Activated CD8-positive, alpha-beta memory T cell treated with anti-CD3 and anti-CD28 coated beads, Interleukin-2, amount 50 U/mL, for 24 hours (primary cell): ENCODE results near the gene HEBP1.
"Not testable (repeated sequence)": the region's sequence is repeated elsewhere in the genome, so short reads cannot be mapped to it uniquely, and the experiment has no call there.

Experiments
- DNase-seq: peaks from one replicate; pipeline ENCODE4 v3.0.0-alpha.2; 2020; ENCODE audit errors: extremely low read depth

Gene HEBP1, protein sequence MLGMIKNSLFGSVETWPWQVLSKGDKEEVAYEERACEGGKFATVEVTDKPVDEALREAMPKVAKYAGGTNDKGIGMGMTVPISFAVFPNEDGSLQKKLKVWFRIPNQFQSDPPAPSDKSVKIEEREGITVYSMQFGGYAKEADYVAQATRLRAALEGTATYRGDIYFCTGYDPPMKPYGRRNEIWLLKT

DNA sequence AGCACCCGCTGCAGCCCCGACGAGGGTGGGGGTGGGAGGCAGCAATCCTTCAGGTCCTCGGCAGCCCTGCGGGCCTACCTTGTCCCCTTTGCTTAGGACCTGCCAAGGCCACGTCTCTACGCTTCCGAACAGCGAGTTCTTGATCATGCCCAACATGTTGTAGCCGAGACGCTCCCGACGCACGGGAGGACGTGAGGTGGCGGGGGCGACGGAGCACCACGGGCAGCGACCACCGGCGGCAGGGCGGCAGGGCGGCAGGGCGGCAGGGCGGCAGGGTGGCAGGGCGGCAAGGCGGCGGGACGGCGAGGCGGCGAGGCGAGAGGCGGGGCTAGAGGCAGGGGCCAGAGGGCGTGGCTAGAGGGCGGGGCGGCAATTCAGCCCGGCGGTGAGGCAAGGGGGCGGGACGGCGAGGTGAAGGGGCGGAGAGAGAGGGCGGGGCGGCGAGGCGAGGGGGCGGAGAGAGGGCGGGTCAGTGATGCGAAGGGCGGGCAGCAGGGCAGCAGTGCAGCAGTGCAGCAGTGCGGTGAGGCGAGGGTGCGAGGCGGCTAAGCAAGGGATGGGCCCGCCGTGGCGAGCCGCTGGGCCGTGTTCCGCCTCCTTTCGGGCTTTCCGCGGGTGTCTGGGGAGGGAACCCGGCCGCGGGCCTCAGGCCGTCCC, at the start of gene HEBP1:
Gene HEBP1 (minus strand): TSS at position 307 of the 657 bp plus-strand sequence. CDS start 151 bp downstream, at position 156.
- peak; percentile 86 for DNase-seq

DNA sequence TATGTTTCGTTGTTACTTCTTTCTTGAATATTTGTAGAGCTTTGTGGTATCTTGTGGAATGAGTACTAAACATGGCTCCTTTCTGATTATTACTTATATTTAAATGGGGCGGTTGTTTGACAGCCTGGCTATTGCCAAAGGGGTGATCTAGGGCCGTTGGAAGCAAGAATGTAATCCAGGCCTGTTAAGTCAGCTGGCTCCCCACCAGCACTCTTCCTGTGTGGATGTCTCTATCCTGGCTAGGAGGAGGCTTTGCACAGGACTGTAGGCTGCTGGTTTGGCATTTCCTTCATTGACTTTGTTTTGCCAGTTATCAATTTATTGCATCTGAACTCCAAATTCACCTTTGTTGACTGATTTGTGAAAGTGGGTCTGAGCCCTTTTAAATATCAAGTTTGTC, 49.8 kb upstream of the HEBP1 start:
- DNase-seq = no peak

DNA sequence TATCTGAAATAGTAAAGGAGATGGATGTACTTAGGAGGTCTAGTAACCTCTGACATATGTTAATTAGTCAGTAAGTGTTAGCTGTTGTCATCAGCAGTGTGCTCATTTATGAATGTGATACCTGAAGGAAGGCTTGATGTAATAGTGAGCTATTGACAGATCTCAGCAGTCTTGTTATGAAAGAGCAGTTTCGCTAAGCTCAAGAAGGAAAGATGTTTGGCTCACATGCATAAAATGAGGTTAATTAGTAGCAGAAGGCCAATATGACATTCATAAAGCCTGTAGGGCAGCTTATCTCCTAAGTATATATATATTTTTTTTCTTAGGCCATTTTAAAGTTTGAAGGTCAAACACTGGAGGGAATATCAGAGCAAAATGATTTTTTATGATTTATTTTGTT, 46.9 kb upstream of the HEBP1 start:
- DNase-seq = no peak

DNA sequence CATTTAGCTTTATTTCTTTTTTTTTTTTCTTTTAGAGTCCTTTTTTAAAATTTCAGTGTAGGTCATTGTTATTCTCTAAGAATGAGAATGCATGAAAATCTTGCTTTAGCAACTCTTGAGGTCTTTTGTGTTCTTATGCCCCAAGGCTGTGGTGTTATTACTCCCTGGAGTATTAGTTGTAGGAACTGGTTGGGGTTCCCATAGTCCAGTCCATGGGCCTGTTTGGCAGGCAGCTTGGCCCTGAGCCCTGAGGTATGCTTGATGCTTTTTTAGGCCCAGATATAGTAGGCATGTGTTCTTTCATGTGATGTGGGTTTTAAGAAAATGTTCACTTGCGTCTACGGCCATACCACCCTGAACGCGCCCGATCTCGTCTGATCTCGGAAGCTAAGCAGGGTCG, 45.8 kb upstream of the HEBP1 start:
- no peak for DNase-seq

DNA sequence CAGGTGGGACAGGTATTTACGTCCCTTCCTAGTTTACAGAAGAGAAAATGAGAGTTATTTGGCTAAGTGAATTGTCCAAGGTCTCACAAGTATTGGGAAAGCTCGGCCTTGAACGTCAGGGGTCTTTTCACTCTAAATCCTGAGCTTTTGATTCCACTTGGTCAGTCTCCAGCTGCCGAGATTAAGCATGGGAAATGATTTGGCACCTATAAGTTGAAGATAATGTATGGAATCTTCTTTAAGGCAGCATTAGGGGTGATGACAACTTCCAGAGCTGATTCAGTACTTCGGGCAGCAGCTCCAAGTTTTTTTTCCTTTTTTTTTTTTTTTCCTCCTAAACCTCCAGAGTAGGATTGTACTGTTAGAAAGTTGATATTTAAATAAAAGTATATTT, 44.8 kb upstream of the HEBP1 start:
- DNase-seq = no peak

DNA sequence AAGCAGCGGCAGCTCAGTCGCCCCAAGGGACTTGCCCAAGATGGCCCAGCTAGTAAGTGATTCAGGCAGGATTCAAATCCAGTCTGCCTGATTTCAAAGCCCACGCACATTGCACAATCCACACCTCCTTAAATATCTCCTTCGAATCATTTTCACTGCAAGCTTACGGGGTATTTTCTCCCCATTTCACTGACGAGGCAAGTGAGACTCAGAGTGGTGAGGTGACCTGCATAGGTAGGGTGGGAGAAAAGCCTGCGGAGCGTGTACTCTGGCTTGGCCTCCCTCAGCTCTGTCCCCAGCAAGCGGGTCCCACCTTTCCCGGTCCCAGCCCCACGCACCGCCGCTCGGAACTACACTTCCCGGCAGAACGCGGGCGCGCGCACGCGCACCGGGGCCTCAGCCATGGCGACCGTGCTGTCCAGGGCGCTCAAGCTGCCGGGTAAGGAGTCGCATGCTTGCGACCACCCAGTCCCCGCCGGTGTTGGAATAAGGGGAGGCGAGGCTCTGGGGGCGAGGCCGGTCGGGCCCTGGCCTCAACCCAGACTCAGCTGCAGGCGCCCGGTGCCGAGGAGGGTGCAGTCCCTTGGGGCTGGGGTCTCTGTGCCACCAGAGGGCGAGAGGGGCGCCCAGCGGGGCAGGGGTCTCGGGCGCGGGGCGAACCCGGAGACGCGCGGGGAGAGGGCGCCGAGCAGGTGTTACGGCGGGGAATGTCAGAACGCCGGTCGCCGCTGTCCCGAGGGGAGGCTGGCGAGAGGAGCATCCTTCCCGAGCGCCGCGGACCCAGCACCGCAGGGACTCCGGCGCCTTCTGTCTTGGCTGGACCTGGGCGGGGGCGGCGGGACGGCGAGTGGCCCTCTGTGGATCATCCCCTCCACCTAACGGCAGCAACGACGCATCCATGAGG, 44.2 kb upstream of the HEBP1 start, which contains the start of gene FAM234B:
Gene FAM234B (plus strand): TSS at position 380 of the 904 bp plus-strand sequence. CDS start 23 bp downstream, at position 403.
- peak; percentile 29 for DNase-seq

DNA sequence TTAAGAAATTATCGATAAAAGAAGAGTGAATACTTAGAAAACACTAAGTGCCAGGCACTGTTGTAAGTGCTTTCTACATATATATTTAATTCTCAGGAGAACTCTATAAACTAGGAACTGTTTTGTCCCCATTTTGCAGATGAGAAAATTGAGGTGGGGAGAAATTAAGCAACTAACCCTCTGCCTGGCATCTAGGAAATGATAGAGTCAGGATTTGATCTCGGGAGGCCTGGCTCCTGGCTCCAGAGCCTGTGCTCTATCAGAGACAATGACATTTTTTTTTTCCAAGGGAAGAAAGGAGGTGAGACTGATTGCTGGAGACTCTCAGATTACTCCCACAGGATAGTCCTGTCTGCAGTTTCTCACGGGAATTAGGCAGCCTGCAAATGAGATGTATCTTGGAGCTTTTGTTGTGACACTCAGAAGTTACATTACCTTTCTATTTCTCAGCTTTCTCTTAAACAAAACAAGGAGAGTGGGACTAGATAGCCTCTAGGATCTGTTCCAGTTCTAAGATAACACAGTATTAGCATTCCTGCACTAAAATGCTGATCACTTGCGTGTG, 42.7 kb upstream of the HEBP1 start:
- DNase-seq = no peak

DNA sequence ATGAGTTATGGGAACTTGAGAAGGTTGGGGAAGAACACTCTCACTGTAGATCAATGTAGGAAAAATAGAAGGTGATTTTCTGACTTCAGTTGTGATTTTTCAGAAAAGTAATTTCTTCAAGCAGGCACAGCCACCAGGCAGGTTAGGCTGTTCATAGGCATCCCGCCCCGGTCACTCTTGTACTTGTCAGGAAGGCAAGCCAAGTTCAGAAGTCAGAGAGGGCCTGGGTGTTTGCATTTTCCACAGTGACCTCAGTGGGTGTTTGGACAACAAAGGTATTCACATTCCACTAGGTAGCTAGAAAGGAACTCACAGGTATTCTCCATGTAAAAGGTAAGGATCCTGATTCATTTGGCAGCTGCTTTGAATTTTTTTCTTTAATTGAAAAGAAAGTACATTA, 41.2 kb upstream of the HEBP1 start:
- DNase-seq = no peak

DNA sequence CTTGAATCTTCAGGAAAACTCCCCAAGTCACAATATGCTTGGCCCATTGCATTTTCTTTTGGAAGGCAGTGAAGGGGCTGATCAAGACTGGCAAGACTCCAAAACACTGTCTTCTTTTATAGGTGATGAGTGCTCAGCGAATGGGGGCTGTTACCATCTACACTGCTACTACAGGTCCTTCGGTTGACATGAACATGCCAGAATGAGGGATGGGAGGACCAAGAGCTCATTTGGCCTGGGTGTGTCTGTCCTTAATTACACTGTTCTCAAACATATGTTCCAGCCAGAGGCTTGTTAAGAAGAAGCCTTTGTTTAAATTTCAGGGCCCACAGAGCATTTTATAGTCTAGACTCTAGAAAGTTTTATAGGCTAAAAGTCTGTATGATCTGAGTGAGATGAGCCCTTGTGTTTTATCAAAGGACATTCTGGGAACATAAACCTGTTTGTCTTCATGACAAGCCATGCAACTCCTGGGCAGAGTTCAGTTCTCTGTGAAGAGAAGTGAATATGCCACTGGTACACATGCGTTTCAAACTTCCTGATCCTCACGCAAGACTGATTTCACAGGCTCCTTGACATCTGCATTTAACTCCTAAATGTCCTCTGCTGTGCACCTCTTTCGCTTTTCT, 39.4 kb upstream of the HEBP1 start:
- no peak for DNase-seq

DNA sequence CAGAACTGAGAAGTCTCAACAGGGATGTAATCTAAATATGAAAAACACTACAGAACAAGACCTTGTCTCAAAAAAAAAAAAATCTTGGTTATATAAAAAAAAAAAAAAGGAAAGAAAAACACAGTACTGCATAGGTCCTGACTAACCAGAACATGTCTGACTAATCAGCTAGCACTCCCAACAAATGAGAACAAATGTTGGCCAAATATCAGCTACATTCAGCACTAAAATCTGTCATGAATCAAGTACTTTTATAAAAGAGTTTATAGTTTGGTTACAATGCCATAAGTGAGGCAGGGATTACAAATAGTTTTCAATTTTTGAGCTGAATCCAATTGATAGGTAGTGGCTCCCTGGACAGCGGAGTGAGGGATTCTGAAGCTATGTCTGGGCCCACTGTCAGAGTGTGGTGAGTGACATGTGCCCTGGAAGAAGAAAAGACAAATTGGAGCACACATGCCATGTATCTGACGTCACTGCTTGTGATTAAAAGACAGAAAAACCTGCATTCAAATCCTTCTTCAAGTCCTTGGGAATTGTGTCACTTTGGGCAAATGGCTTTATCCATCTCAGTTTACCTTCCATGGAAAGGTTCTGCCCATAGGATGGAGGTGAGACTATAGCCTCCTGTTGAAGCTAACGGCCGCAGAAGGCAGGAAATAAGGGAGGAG, 38.6 kb upstream of the HEBP1 start:
- DNase-seq = no peak

DNA sequence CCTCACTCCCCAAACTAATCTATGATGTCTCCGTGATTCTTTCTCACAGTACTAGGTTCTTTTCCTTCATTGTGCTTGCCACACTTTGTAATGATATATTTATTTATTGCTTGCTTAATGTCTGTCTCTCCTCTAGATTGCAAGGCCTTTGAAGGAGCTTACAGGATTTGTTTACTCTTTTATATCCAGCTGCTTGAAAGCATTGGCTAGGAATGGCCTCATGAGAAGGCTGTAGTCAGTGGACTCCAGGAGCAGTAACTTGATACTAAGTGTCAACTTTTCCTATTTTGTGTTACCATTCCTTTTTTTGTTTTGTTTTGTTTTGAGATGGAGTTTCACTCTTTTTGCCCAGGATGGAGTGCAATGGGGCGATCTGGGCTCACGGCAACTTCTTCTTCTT, 36.8 kb upstream of the HEBP1 start:
- DNase-seq = no peak

DNA sequence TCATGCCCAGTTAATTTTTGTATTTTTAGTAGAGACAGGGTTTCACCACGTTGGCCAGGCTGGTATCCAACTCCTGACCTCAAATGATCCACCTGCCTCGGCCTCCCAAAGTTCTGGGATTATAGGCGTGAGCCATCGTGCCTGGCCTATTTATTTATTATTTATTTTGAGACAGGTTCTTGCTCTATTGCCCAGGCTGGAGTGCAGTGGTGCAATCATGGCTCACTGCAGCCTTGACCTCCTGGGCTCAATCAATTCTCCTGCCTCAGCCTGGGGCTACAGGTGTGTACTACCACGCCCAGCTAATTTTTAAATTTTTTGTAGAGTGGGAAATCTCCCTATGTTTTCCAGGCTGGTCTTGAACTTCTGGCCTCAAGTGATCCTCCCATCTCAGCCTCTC, 35.3 kb upstream of the HEBP1 start:
- DNase-seq = not testable (repeated sequence)

DNA sequence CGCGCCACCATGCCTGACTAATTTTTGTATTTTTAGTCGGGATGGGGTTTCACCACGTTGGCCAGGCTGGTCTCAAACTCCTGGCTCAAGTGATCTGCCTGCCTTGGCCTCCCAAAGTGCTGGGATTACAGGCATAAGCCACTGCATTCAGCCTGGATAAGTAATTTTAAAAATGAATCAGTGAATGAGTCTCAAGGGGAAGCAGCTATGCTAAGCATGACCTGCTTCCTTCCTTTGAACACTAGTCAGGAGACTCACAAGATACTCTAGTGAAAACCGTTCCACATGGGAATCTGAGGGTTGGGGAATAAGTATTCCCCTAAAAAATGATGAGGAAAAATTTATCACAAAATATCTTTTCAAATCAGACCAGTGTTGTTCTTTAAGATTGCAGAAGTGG, 33.4 kb upstream of the HEBP1 start:
- no peak for DNase-seq

DNA sequence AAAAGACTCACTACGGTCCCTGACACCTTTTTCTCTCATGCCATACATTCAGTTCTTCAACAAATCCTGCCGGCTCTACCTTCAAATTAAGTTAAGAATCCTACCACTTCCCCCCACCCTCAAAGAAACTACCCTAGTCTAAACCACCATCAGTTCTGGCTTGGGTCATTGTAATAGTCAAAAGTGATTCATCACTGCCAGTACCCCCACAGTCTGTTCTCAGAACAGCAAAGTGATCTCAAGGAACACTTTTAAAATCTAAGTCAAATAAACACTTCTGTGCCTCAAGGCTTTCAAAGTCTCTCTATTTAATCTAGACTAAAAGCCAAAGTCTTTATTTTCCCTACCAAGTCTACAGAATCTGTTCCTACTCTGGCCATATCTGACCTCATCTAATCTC, 32.1 kb upstream of the HEBP1 start:
- no peak for DNase-seq

DNA sequence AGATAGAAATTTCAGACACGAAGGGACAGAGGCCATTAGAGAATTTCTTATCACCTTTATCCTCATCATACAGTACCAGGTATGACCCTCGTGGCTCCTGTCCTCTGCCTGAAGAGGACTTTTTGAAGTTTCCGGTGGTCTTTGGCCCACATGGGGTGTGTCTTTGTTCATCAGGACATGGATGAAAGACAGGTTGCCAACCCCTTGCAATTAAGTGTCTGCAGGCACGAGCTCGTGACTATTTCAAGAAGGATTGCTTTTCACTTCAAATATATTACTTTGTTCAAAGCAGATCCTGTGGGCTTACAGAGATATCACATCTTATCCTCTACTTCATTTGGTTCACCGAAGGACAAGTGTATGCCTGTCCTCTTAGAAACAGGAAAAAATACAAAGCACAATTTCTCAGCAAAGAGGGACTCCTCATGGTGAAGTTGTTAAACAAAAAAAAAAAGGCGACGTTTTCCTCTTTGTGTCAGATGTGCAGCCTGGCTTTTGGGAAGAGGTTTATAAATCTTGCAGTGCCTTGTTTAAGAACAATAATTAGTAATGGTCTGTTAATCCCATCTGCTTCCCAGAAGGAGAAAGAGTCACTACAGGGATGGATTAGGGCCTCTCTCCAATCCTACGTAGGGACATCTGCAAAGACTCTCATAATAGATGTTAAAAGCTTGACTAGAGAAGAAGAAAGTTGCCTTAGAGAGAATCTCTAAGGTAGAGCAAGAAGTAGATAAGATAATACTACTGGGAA, 30.7 kb upstream of the HEBP1 start:
- no peak for DNase-seq

DNA sequence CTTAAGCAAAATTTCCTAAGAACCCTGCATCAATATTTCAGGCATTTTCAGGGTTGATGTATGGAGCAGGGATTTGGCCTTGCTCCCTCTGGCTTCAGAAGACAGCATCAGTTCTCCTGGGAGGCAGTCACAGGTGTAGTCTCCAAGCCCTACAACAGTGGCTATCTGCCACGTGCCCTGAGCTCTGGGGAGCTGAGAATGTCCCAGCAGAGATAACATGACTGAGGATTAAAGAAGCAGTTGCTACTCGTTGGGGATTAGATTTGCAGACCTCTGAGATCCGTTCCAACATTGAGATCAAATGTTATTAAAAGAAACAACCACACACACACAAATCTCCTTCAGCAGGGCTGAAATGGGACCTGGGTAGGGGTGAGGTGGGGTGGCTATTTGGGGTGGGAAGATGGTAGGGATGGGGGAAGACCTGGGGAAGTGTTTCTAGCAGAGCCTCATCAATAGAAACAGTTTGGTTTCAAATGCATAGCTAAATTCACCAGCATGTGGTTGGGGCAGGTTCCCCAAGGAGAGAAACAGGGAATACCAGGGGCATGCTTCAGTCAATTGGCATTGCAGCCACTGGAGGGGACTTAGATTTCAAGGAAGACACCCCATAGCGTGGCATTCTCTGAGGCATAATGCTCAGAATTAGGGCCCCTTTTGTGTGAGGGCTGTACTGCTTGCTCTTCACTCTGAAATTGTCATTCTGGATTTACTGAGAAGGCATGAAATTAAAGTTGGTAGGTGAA, 28.9 kb upstream of the HEBP1 start:
- DNase-seq = no peak

DNA sequence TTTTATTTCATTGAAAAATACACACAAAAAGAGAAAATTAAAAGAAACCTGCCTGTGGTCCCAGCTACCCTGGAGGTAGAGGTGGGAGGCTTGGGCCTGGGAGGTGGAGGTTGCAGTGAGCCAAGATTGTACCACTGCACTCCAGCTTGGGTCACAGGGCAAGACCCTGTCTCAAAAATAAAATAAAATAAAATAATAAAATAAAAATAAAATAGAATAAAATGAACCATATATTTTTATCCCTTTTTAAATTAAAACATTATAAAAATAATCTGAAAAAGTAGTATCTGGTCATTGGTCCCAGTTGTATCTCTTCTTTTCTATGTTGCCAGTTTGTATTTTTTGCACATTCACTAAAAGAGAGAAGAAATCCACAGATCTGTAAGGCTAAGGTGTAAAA, 27.4 kb upstream of the HEBP1 start:
- no peak for DNase-seq

DNA sequence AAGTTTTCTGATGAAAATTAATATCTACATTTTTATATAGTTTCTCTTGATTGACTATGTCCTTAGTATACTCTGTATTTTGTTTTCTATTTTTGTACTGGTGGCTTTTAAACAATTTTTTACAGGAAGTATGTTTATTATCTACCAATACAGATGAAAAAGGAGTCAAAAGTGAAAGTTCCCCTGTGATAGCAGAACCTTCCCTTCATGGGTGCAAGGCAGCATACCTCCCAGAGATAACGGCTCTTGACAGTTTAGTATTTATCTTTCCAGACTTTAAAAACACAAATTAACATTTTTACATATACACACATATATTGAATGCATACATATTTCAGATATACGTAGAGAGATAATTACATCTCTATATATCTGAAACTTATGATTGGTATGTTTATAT, 27.0 kb upstream of the HEBP1 start:
- no peak for DNase-seq

DNA sequence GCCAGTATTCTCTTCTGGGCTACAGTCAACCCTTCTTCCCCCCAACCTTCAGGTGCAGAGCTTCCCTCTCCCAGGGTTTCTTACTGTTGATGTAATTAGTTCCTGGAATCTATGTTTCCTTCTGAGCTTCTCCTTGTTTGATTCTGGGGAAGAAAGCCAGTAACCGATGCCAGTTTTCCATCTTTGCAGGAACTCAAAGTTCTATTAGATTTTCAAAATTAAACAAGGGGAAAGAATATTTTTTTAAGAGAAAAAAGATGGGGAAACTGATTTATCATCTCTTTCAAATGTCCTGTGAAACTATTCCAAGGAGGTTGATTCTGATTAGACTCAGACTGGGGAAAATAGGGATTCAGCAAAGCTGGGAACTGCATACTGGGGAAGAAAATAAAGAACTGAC, 26.2 kb upstream of the HEBP1 start:
- no peak for DNase-seq

DNA sequence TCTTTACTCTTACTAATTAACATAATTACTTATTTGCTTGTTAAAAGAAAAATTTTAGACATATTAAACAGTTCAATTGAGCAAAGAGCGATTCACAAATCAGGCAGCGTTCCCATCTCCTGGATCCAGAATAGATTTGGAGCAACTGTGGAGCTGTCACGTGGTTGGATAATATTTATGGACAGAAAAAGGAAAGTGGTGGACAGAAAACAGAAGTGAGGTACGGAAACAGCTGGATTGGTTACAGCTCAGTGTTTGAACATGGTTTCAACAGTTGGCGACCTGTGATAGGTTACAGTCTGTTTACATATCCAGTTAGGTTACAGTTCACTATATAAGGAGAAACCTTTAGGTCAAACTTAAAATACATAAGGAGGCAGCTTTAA, 24.5 kb upstream of the HEBP1 start:
- DNase-seq = no peak
